ENCODE data around the gene PTPN14. TPM values are rescaled to one million over a fixed set of nuclear protein-coding genes. Genes with fewer than 3 reads are reported as not detected.

PTPN14 gene
- total RNA-seq, 1 experiment from 2014 or later: 37.5 TPM

DNA sequence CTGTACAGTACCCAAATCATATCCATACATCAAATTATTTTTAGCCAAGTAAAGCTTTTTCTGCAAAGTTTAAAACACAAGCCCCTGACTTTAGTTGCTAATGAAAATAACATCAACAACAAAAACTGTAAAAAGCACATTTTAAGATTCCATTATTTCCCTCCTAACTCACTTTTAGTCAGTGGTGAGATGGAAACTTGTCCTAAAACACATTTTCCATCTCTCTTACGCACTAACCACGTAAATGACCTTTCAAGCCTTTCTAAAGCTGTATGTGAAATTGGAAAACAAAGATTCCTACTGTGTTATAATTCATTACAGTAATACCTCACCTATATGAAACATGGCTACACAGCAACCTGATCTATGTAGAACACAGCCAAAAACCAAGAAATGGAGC lies 77.5 kb downstream of the PTPN14 start:
- DNase-seq (ENCODE audit: low read depth, low spot score) (no peak), ATAC-seq (no peak)
- no peak for TF ChIP-seq TCF7L2 (IDR thresholded peaks at IDR 0.05; ENCODE audit: borderline replicate concordance, extremely low read depth, insufficient read depth, insufficient read length)
- no peak for TF ChIP-seq FOSL1 (IDR thresholded peaks at IDR 0.05; ENCODE audit: low read depth)
- Histone ChIP-seq H2AFZ (ENCODE audit: low read depth, low read length, poor library complexity, severe bottlenecking) (no peak overlapping the region), H3K79me2 (ENCODE audit: insufficient read depth, low read length) (peaks cover 84% of the 10 kb centered on the region), H3K4me2 (ENCODE audit: low read length) (no peak overlapping the region), H3K4me1 (ENCODE audit: control insufficient read depth in 1 of 2, insufficient read depth in 2 of 2, low read length in 2 of 2) (peaks cover 65 to 75% of the 10 kb centered on the region in 2 experiments), H3K27ac (ENCODE audit: low read depth, low read length) (no peak overlapping the region), H3K27me3 (ENCODE audit: insufficient read depth, low read length) (no peaks in the 10 kb centered on the region), H3K36me3 (ENCODE audit: control insufficient read depth in 1 of 2, insufficient read depth in 2 of 2, low read length in 2 of 2) (no peaks in the 10 kb centered on the region), H3K9me3 (ENCODE audit: control insufficient read depth in 1 of 2, insufficient read depth in 1 of 2, low read depth in 1 of 2, low read length in 2 of 2) (no peaks in the 10 kb centered on the region), H3K4me3 (replicated peaks in 1 of 2; ENCODE audit: low read depth in 1 of 2, low read length in 2 of 2) (no peak overlapping the region), H4K20me1 (ENCODE audit: insufficient read depth) (peaks cover 6% of the 10 kb centered on the region; the same call in 1 of the 2 replicates), H3K9ac (ENCODE audit: low read length) (no peak overlapping the region), H3K9me2 (ENCODE audit: insufficient read depth) (no peaks in the 10 kb centered on the region)
- POLR2A ChIA-PET: no interaction called here
- RAD21 ChIA-PET (ENCODE audit: low non-redundant PET in 1 of 2, low total read pairs in 2 of 2, uncharacterized antibody in 2 of 2, unreplicated experiment in 2 of 2): no interaction called here
- CTCF ChIA-PET: no interaction called here
- intact Hi-C loops (cut with micrococcal nuclease): no loop called here
- BruUV-seq (replicated peaks): no TSS peak

DNA sequence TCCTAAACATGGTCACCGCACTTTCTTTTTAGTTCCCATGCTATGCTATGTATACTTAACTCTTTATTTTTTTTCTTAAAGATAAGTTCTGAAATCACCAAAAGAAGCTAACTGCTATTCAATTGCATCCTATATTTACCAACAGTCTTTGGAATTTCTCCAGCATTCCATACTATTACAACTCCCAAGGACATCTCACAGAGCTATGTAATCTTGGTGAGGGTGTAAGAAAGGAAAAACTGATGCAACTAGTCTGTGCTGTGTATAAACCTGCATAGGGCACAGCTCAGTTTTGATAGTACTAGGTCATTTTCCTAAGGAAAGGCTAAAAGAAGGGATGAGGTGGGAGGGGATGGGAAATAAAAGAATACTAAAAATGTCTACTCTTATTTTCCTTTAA lies 78.0 kb downstream of the PTPN14 start:
- H3K4me3 ChIP-seq (replicated peaks in 1 of 2; ENCODE audit: low read depth in 1 of 2, low read length in 2 of 2): no peak overlapping the region
- RAD21 ChIA-PET (ENCODE audit: low non-redundant PET in 1 of 2, low total read pairs in 2 of 2, uncharacterized antibody in 2 of 2, unreplicated experiment in 2 of 2): no interaction called here
- H3K27me3 ChIP-seq (ENCODE audit: insufficient read depth, low read length): no peaks in the 10 kb centered on the region
- POLR2A ChIA-PET: no interaction called here
- BruUV-seq (replicated peaks): no TSS peak
- H2AFZ ChIP-seq (ENCODE audit: low read depth, low read length, poor library complexity, severe bottlenecking): no peak overlapping the region
- H3K4me2 ChIP-seq (ENCODE audit: low read length): no peak overlapping the region
- peaks cover 6% of the 10 kb centered on the region; the same call in 1 of the 2 replicates for H4K20me1 ChIP-seq (ENCODE audit: insufficient read depth)
- no peak for DNase-seq (ENCODE audit: low read depth, low spot score)
- H3K4me1 ChIP-seq (ENCODE audit: control insufficient read depth in 1 of 2, insufficient read depth in 2 of 2, low read length in 2 of 2): peaks cover 68 to 79% of the 10 kb centered on the region in 2 experiments
- no peaks in the 10 kb centered on the region for H3K9me3 ChIP-seq (ENCODE audit: control insufficient read depth in 1 of 2, insufficient read depth in 1 of 2, low read depth in 1 of 2, low read length in 2 of 2)
- no peak overlapping the region for H3K9ac ChIP-seq (ENCODE audit: low read length)
- H3K27ac ChIP-seq (ENCODE audit: low read depth, low read length): no peak overlapping the region
- no peaks in the 10 kb centered on the region for H3K36me3 ChIP-seq (ENCODE audit: control insufficient read depth in 1 of 2, insufficient read depth in 2 of 2, low read length in 2 of 2)
- CTCF ChIA-PET: no interaction called here
- ATAC-seq: no peak
- peaks cover 85% of the 10 kb centered on the region for H3K79me2 ChIP-seq (ENCODE audit: insufficient read depth, low read length)
- no peaks in the 10 kb centered on the region for H3K9me2 ChIP-seq (ENCODE audit: insufficient read depth)
- intact Hi-C loops (cut with micrococcal nuclease): no loop called here
- TF ChIP-seq, protein P1, sequence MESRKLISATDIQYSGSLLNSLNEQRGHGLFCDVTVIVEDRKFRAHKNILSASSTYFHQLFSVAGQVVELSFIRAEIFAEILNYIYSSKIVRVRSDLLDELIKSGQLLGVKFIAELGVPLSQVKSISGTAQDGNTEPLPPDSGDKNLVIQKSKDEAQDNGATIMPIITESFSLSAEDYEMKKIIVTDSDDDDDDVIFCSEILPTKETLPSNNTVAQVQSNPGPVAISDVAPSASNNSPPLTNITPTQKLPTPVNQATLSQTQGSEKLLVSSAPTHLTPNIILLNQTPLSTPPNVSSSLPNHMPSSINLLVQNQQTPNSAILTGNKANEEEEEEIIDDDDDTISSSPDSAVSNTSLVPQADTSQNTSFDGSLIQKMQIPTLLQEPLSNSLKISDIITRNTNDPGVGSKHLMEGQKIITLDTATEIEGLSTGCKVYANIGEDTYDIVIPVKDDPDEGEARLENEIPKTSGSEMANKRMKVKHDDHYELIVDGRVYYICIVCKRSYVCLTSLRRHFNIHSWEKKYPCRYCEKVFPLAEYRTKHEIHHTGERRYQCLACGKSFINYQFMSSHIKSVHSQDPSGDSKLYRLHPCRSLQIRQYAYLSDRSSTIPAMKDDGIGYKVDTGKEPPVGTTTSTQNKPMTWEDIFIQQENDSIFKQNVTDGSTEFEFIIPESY (IDR thresholded peaks at IDR 0.05; ENCODE audit: extremely low read depth, insufficient replicate concordance, low read length): no peak
- TF ChIP-seq JUND (IDR thresholded peaks at IDR 0.05): no peak
- TF ChIP-seq SP1 (IDR thresholded peaks at IDR 0.05; ENCODE audit: low read depth): no peak
- no peak for TF ChIP-seq POLR2A (IDR thresholded peaks at IDR 0.05; ENCODE audit: borderline replicate concordance, extremely low read depth, insufficient read depth, insufficient read length)
- TF ChIP-seq CEBPB (IDR thresholded peaks at IDR 0.05; ENCODE audit: low read depth): no peak
- TF ChIP-seq, protein P2, sequence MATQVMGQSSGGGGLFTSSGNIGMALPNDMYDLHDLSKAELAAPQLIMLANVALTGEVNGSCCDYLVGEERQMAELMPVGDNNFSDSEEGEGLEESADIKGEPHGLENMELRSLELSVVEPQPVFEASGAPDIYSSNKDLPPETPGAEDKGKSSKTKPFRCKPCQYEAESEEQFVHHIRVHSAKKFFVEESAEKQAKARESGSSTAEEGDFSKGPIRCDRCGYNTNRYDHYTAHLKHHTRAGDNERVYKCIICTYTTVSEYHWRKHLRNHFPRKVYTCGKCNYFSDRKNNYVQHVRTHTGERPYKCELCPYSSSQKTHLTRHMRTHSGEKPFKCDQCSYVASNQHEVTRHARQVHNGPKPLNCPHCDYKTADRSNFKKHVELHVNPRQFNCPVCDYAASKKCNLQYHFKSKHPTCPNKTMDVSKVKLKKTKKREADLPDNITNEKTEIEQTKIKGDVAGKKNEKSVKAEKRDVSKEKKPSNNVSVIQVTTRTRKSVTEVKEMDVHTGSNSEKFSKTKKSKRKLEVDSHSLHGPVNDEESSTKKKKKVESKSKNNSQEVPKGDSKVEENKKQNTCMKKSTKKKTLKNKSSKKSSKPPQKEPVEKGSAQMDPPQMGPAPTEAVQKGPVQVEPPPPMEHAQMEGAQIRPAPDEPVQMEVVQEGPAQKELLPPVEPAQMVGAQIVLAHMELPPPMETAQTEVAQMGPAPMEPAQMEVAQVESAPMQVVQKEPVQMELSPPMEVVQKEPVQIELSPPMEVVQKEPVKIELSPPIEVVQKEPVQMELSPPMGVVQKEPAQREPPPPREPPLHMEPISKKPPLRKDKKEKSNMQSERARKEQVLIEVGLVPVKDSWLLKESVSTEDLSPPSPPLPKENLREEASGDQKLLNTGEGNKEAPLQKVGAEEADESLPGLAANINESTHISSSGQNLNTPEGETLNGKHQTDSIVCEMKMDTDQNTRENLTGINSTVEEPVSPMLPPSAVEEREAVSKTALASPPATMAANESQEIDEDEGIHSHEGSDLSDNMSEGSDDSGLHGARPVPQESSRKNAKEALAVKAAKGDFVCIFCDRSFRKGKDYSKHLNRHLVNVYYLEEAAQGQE (IDR thresholded peaks at IDR 0.05; ENCODE audit: low read depth): no peak
- TF ChIP-seq POLR2AphosphoS5 (IDR thresholded peaks at IDR 0.05; ENCODE audit: low read depth, low read length): no peak
- no peak for TF ChIP-seq ZFX (IDR thresholded peaks at IDR 0.05)
